Measurements from ENCODE around the gene KAT7. TPM values are rescaled to one million over a fixed set of nuclear protein-coding genes. Genes with fewer than 3 reads are reported as not detected.

The KAT7 gene
- total RNA-seq, 1 experiment from 2014 or later: 45.8 TPM

GRCh38 chr17:49866019-49866380 lies 77.5 kb downstream of the KAT7 start:
- Histone ChIP-seq H3K36me3 (ENCODE audit: insufficient read depth, low read length) (no peaks in the 10 kb centered on the region), H3K4me2 (ENCODE audit: low read depth, low read length, poor library complexity, severe bottlenecking) (no peak overlapping the region), H3K9ac (ENCODE audit: low read length) (no peak overlapping the region), H3K4me3 (ENCODE audit: low read length) (no peak overlapping the region), H3K79me2 (ENCODE audit: low read length) (no peaks in the 10 kb centered on the region), H4K20me1 (ENCODE audit: insufficient read depth, low read depth, low read length) (no peaks in the 10 kb centered on the region; the same call in 1 of the 2 replicates), H3K27ac (ENCODE audit: low read length) (no peak overlapping the region), H3K4me1 (ENCODE audit: low read length) (no peaks in the 10 kb centered on the region), H3K9me3 (ENCODE audit: low read length) (no peaks in the 10 kb centered on the region), H3K27me3 (ENCODE audit: low read length) (no peaks in the 10 kb centered on the region), H3K9me2 (replicated peaks; ENCODE audit: insufficient read depth, low read length) (no peaks in the 10 kb centered on the region), H2AFZ (ENCODE audit: low read length) (no peak overlapping the region)
- no peak for DNase-seq

DNA sequence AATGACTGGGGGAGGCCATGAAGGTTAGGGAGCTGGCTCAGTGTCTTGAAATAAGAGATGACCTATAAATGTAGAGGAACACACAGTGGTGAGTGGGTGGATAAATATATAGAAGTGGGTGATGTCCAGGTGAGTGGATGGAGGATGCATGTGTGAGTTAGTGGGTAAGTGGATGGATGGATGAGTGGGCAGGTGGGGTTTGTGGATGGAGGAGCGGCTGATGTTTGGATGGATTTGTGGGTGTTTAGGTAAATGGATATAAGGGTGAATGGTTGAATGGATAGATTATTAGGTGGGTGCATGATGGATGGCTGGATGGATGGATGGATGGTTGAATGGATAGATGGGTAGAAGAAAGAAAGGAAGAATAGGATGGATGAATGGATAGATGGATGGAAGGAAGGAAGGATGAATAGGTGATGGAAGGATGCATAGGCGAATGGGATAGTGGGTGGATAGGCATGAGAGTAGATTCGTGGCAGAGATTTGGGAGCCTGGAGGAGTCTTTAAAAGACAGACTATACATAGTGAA lies 78.5 kb downstream of the KAT7 start:
- Histone ChIP-seq H3K4me3 (ENCODE audit: low read length) (no peak overlapping the region), H4K20me1 (ENCODE audit: insufficient read depth, low read depth, low read length) (no peaks in the 10 kb centered on the region; the same call in 1 of the 2 replicates), H3K4me2 (ENCODE audit: low read depth, low read length, poor library complexity, severe bottlenecking) (no peak overlapping the region), H3K9ac (ENCODE audit: low read length) (no peak overlapping the region), H3K4me1 (ENCODE audit: low read length) (no peaks in the 10 kb centered on the region), H3K27me3 (ENCODE audit: low read length) (no peaks in the 10 kb centered on the region), H3K9me3 (ENCODE audit: low read length) (no peaks in the 10 kb centered on the region), H3K79me2 (ENCODE audit: low read length) (no peaks in the 10 kb centered on the region), H2AFZ (ENCODE audit: low read length) (no peak overlapping the region), H3K27ac (ENCODE audit: low read length) (no peak overlapping the region), H3K36me3 (ENCODE audit: insufficient read depth, low read length) (no peaks in the 10 kb centered on the region), H3K9me2 (replicated peaks; ENCODE audit: insufficient read depth, low read length) (no peaks in the 10 kb centered on the region)
- no peak for DNase-seq

- no peaks in the 10 kb centered on the region for H3K9me2 ChIP-seq (replicated peaks; ENCODE audit: insufficient read depth, low read length)
- no peaks in the 10 kb centered on the region for H3K9me3 ChIP-seq (ENCODE audit: low read length)
- DNase-seq: no peak
- no peaks in the 10 kb centered on the region for H3K36me3 ChIP-seq (ENCODE audit: insufficient read depth, low read length)
- no peaks in the 10 kb centered on the region for H3K79me2 ChIP-seq (ENCODE audit: low read length)
- no peaks in the 10 kb centered on the region for H3K27me3 ChIP-seq (ENCODE audit: low read length)
- no peaks in the 10 kb centered on the region; the same call in 1 of the 2 replicates for H4K20me1 ChIP-seq (ENCODE audit: insufficient read depth, low read depth, low read length)
- no peak overlapping the region for H3K4me3 ChIP-seq (ENCODE audit: low read length)
- no peak overlapping the region for H3K27ac ChIP-seq (ENCODE audit: low read length)
- no peak overlapping the region for H2AFZ ChIP-seq (ENCODE audit: low read length)
- no peaks in the 10 kb centered on the region for H3K4me1 ChIP-seq (ENCODE audit: low read length)
- no peak overlapping the region for H3K4me2 ChIP-seq (ENCODE audit: low read depth, low read length, poor library complexity, severe bottlenecking)
- no peak overlapping the region for H3K9ac ChIP-seq (ENCODE audit: low read length)
These were observed 80.5 kb downstream of the KAT7 start for GRCh38 chr17:49869038-49869374.

- no peak for DNase-seq
- Histone ChIP-seq H3K27ac (ENCODE audit: low read length) (no peak overlapping the region), H3K79me2 (ENCODE audit: low read length) (no peaks in the 10 kb centered on the region)
These were observed 81.8 kb downstream of the KAT7 start for GRCh38 chr17:49870298-49870697.

DNA sequence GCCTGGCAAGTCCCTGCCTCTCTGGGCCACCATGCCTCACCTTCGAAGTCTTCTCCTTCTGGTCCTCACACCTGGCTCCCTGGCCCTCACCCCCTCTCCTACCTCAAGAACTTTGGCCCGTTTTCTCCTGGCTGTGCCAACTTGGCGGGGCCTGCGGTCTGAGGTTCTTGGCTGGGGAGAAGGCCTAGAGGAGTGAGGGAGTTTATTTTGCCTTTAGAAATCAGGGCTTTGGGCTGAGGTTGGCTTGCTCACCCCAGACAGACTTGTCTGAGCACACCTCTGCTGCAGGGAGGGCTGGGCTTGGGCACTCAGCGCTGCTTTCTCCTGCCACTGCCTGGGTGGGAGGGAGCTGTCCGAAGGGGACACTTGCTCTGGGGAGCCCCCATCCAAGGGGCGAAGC lies 82.7 kb downstream of the KAT7 start:
- Histone ChIP-seq H2AFZ (ENCODE audit: low read length) (no peak overlapping the region), H4K20me1 (ENCODE audit: insufficient read depth, low read depth, low read length) (no peaks in the 10 kb centered on the region), H3K27me3 (ENCODE audit: low read length) (no peaks in the 10 kb centered on the region), H3K4me2 (ENCODE audit: low read depth, low read length, poor library complexity, severe bottlenecking) (no peak overlapping the region), H3K79me2 (ENCODE audit: low read length) (no peaks in the 10 kb centered on the region), H3K9me3 (ENCODE audit: low read length) (no peaks in the 10 kb centered on the region), H3K9ac (ENCODE audit: low read length) (no peak overlapping the region), H3K4me3 (ENCODE audit: low read length) (no peak overlapping the region), H3K4me1 (ENCODE audit: low read length) (no peaks in the 10 kb centered on the region), H3K36me3 (ENCODE audit: insufficient read depth, low read length) (no peaks in the 10 kb centered on the region), H3K9me2 (replicated peaks; ENCODE audit: insufficient read depth, low read length) (no peaks in the 10 kb centered on the region), H3K27ac (ENCODE audit: low read length) (no peak overlapping the region)
- no peak for DNase-seq

More at GRCh38 chr17:49870298-49870697, 81.8 kb downstream of the KAT7 start:
- Histone ChIP-seq H3K4me2 (ENCODE audit: low read depth, low read length, poor library complexity, severe bottlenecking) (no peak overlapping the region), H3K27me3 (ENCODE audit: low read length) (no peaks in the 10 kb centered on the region), H4K20me1 (ENCODE audit: insufficient read depth, low read depth, low read length) (no peaks in the 10 kb centered on the region), H3K4me3 (ENCODE audit: low read length) (no peak overlapping the region), H3K9me2 (replicated peaks; ENCODE audit: insufficient read depth, low read length) (no peaks in the 10 kb centered on the region), H3K4me1 (ENCODE audit: low read length) (no peaks in the 10 kb centered on the region), H3K36me3 (ENCODE audit: insufficient read depth, low read length) (no peaks in the 10 kb centered on the region), H2AFZ (ENCODE audit: low read length) (no peak overlapping the region), H3K9ac (ENCODE audit: low read length) (no peak overlapping the region), H3K9me3 (ENCODE audit: low read length) (no peaks in the 10 kb centered on the region)

DNA sequence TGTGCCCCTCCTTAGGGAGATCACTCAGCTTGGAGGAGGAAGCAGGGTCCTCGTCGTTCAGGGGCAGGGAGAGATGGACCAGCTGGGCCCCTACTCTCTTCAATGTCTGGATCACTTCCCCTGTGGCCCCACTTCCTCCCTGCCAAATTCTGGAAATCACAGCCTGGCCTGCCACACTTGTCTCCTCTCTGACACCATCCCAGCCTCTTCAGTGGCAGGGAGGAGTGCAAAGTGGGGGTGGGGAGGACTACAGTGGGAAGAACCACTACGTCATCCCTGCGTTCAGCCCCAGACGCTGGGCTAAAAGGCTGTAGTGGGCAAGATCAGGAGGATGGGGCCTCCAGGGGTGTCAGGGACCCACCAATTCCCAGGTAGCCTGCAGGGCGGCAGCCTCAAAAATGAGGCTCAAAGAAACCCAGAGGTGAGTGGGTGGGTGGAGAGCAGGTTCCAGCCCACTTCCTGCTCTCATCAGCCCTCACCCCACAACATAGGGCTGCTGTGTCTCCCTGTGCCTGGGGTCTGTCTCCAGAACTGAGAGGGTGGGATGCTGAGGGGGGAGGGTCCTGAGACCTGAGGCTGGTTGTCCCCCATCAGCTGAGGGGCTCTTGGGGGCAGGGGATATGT lies 84.4 kb downstream of the KAT7 start:
- Histone ChIP-seq H3K79me2 (ENCODE audit: low read length) (no peaks in the 10 kb centered on the region), H3K27ac (ENCODE audit: low read length) (no peak overlapping the region), H3K4me1 (ENCODE audit: low read length) (no peaks in the 10 kb centered on the region), H3K27me3 (ENCODE audit: low read length) (no peaks in the 10 kb centered on the region), H3K4me3 (ENCODE audit: low read length) (no peak overlapping the region), H2AFZ (ENCODE audit: low read length) (no peak overlapping the region), H3K4me2 (ENCODE audit: low read depth, low read length, poor library complexity, severe bottlenecking) (no peak overlapping the region), H3K36me3 (ENCODE audit: insufficient read depth, low read length) (no peaks in the 10 kb centered on the region), H3K9ac (ENCODE audit: low read length) (no peak overlapping the region), H3K9me3 (ENCODE audit: low read length) (no peaks in the 10 kb centered on the region), H3K9me2 (replicated peaks; ENCODE audit: insufficient read depth, low read length) (no peaks in the 10 kb centered on the region), H4K20me1 (ENCODE audit: insufficient read depth, low read depth, low read length) (no peaks in the 10 kb centered on the region)
- no peak for DNase-seq

DNA sequence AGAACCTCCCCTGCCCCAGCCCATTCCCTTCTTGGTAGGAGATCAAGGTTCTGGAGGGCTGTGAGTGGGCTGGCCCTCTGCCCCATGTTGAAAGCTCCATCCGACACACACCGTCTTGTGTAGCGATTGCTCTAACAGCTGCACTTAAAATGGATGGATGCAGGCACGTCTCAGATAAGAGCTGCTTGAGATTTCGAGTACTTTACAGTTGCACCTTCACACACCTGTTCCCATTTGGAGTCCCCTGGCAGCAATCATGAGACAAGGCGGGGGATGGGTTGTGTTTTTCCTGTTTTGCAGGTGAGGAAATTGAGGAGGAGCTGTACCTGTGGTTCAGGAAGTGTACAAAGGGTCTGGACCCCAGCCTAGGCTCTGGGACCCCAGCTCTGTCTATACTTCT lies 85.0 kb downstream of the KAT7 start:
- H4K20me1 ChIP-seq (ENCODE audit: insufficient read depth, low read depth, low read length): no peaks in the 10 kb centered on the region
- H3K4me2 ChIP-seq (ENCODE audit: low read depth, low read length, poor library complexity, severe bottlenecking): no peak overlapping the region
- H3K9ac ChIP-seq (ENCODE audit: low read length): no peak overlapping the region
- DNase-seq: no peak
- no peaks in the 10 kb centered on the region for H3K27me3 ChIP-seq (ENCODE audit: low read length)
- H3K79me2 ChIP-seq (ENCODE audit: low read length): no peaks in the 10 kb centered on the region
- no peaks in the 10 kb centered on the region for H3K9me3 ChIP-seq (ENCODE audit: low read length)
- H3K4me3 ChIP-seq (ENCODE audit: low read length): no peak overlapping the region
- H3K4me1 ChIP-seq (ENCODE audit: low read length): no peaks in the 10 kb centered on the region
- no peaks in the 10 kb centered on the region for H3K9me2 ChIP-seq (replicated peaks; ENCODE audit: insufficient read depth, low read length)
- no peak overlapping the region for H3K27ac ChIP-seq (ENCODE audit: low read length)
- no peak overlapping the region for H2AFZ ChIP-seq (ENCODE audit: low read length)
- H3K36me3 ChIP-seq (ENCODE audit: insufficient read depth, low read length): no peaks in the 10 kb centered on the region

DNA sequence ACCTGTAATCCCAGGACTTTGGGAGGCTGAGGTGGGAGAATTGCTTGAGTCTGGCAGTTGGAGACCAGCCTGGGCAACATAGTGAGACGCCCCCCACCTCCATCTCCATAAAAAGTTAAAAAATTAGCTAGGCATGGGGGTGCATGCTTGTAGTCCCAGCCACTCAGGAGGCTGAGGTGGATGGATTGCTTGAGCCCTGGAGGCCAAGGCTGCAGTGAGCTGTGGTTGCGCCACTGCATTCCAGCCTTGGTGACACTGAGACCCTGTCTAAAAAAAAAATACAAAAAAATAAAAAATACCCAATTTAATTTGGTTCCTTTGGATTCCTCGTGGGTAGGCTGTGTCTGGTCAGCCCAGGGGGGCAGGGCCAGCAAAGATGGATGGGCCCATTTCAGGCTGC lies 85.4 kb downstream of the KAT7 start:
- no peaks in the 10 kb centered on the region for H3K9me2 ChIP-seq (replicated peaks; ENCODE audit: insufficient read depth, low read length)
- H3K27ac ChIP-seq (ENCODE audit: low read length): no peak overlapping the region
- no peak overlapping the region for H3K4me3 ChIP-seq (ENCODE audit: low read length)
- H3K9me3 ChIP-seq (ENCODE audit: low read length): no peaks in the 10 kb centered on the region
- no peaks in the 10 kb centered on the region for H3K79me2 ChIP-seq (ENCODE audit: low read length)
- no peak overlapping the region for H2AFZ ChIP-seq (ENCODE audit: low read length)
- H3K27me3 ChIP-seq (ENCODE audit: low read length): no peaks in the 10 kb centered on the region
- H3K4me2 ChIP-seq (ENCODE audit: low read depth, low read length, poor library complexity, severe bottlenecking): no peak overlapping the region
- no peaks in the 10 kb centered on the region for H4K20me1 ChIP-seq (ENCODE audit: insufficient read depth, low read depth, low read length)
- no peak overlapping the region for H3K9ac ChIP-seq (ENCODE audit: low read length)
- no peaks in the 10 kb centered on the region for H3K36me3 ChIP-seq (ENCODE audit: insufficient read depth, low read length)
- DNase-seq: no peak
- H3K4me1 ChIP-seq (ENCODE audit: low read length): no peaks in the 10 kb centered on the region

All from Karpas-422 (cell line).